CD8-positive, alpha-beta memory T cell (primary cell): ENCODE data around the gene ADIPOQ. TPM values are rescaled to one million over a fixed set of nuclear protein-coding genes. Genes with fewer than 3 reads are reported as not detected.
"Not testable (repeated sequence)": the region's sequence is repeated elsewhere in the genome, so short reads cannot be mapped to it uniquely, and the experiment has no call there.

ENCODE experiments used
- CTCF ChIA-PET: fragments of 350-600 bp; sonication (Branson Sonifier 250); formaldehyde crosslinking; loops from one replicate; lab custom pipeline; 2021; ENCODE audit warnings: antibody characterized with exemption; lab: Charles Lee
- POLR2A ChIA-PET: fragments of 350-600 bp; sonication (Branson Sonifier 250); formaldehyde crosslinking; loops from one replicate; lab custom pipeline; 2021; ENCODE audit warnings: antibody characterized with exemption; lab: Charles Lee
- DNase-seq, 5 donors: peaks; one replicate each; pipeline versions ENCODE4 v3.0.0 to v3.0.0-alpha.2; 2020 to 2022; ENCODE audit warnings: mixed read lengths in 1 of 5
- H3K27ac ChIP-seq: one replicate; pipeline ENCODE4 v1.7.0; 2013; ENCODE audit warnings: low read depth, mild to moderate bottlenecking, low read length, moderate library complexity
- H3K27me3 ChIP-seq: 2 replicates; pipeline ENCODE4 v1.7.0; 2013; ENCODE audit warnings: low read length, mild to moderate bottlenecking; ENCODE audit not compliant: insufficient read depth, poor library complexity, severe bottlenecking
- H3K36me3 ChIP-seq: 2 replicates; pipeline ENCODE4 v1.7.0; 2013; ENCODE audit warnings: mild to moderate bottlenecking, low read length, moderate library complexity; ENCODE audit not compliant: insufficient read depth
- H3K4me1 ChIP-seq: 2 replicates; pipeline ENCODE4 v1.7.0; 2013; ENCODE audit warnings: mild to moderate bottlenecking, low read length, moderate library complexity; ENCODE audit not compliant: insufficient read depth
- H3K4me3 ChIP-seq: 2 replicates; pipeline ENCODE4 v1.7.0; 2013; ENCODE audit warnings: mild to moderate bottlenecking, low read length
- H3K9me3 ChIP-seq: 2 replicates; pipeline ENCODE4 v1.7.0; 2013; ENCODE audit warnings: mild to moderate bottlenecking, low read length
- H3K27ac Mint-ChIP-seq, 8 donors: one replicate each; pipeline ENCODE4 v1.8.0; 2020 to 2021; ENCODE audit warnings: mixed read lengths in 8 of 8, mild to moderate bottlenecking in 6 of 8, inconsistent platforms in 3 of 8, moderate library complexity in 3 of 8
- H3K27me3 Mint-ChIP-seq, 2 donors: one replicate each; pipeline ENCODE4 v1.8.0; 2020 to 2021; ENCODE audit warnings: mixed read lengths in 2 of 2, mild to moderate bottlenecking in 1 of 2, moderate library complexity in 1 of 2
- H3K36me3 Mint-ChIP-seq, 3 donors: one replicate each; pipeline ENCODE4 v1.8.0; 2020 to 2021; ENCODE audit warnings: mixed read lengths in 3 of 3, inconsistent platforms in 1 of 3, mild to moderate bottlenecking in 1 of 3
- H3K4me1 Mint-ChIP-seq, 3 donors: one replicate each; pipeline ENCODE4 v1.8.0; 2020 to 2021; ENCODE audit warnings: mixed read lengths in 3 of 3, inconsistent platforms in 1 of 3, mild to moderate bottlenecking in 1 of 3
- H3K4me3 Mint-ChIP-seq, 7 donors: one replicate each; pipeline ENCODE4 v1.8.0; 2020 to 2021; ENCODE audit warnings: mixed read lengths in 7 of 7, mild to moderate bottlenecking in 6 of 7, moderate library complexity in 4 of 7, inconsistent platforms in 2 of 7
- H3K9me3 Mint-ChIP-seq, 5 donors: one replicate each; pipeline ENCODE4 v1.8.0; 2020 to 2022; ENCODE audit warnings: mixed read lengths in 5 of 5, mild to moderate bottlenecking in 3 of 5, moderate library complexity in 2 of 5, inconsistent platforms in 1 of 5
- polyA plus RNA-seq: library from polyadenylated mRNA; unstranded; fragments of 300-500 nt; fragmentation: Illumina TruSeq; gene quantifications from one replicate; pipeline ENCODE4 v1.2.3, GENCODE V29; 2021
- total RNA-seq, 2 experiments: library from RNA; stranded (reverse); gene quantifications; one replicate each; pipeline ENCODE4 v1.2.3, GENCODE V29; 2021

ADIPOQ gene
- total and polyA plus RNA-seq, 3 experiments from 2014 or later: not detected

GRCh38 chr3:186822388-186822759 is 20.1 kb upstream of the ADIPOQ start:
- H3K9me3 ChIP-seq, H3K4me3 Mint-ChIP-seq, POLR2A ChIA-PET, H3K36me3 ChIP-seq, H3K9me3 Mint-ChIP-seq, H3K27ac ChIP-seq, DNase-seq, H3K27me3 ChIP-seq, H3K4me3 ChIP-seq, H3K27ac Mint-ChIP-seq, H3K36me3 Mint-ChIP-seq: not testable (repeated sequence)
- H3K4me1 ChIP-seq: peaks cover 12% of the 10 kb centered on the region
- CTCF ChIA-PET: interaction anchor here (1.4 to 13.3 kb wide), 9 partner anchors 10 to 252 kb away, joined by 3 to 217 read pairs (median 6); partner anchors contain the start of genes AHSG, DNAJB11 and EIF4A2
- peaks cover 7 to 17% (median 11%) of the 10 kb centered on the region in 3 donors for H3K4me1 Mint-ChIP-seq
- peaks cover 3 to 10% of the 10 kb centered on the region in 2 donors for H3K27me3 Mint-ChIP-seq

DNA sequence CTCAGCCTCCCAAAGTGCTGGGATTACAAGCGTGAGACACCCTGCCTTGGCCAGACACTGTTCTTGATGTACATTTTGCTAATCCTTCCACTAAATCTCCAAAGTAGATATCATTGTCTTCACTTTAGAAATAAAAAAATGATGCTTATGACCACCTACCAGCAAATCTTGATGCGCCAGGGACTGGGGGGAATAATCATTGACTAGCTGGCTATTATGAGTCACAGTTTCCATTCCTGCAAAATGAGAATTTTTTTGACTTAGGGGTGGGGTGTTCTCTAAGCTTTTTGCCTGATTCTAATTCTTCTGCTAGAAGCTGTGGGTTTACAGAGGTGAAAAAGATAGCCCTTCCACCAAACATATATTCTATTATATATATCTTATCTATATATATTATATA is 19.1 kb upstream of the ADIPOQ start:
- Histone ChIP-seq H3K27me3 (peaks cover 12% of the 10 kb centered on the region), H3K4me1 (peaks cover 22% of the 10 kb centered on the region), H3K36me3 (no peaks in the 10 kb centered on the region), H3K27ac (no peak overlapping the region), H3K9me3 (no peaks in the 10 kb centered on the region), H3K4me3 (no peak overlapping the region)
- DNase-seq: no peak
- no peaks in the 10 kb centered on the region for H3K36me3 Mint-ChIP-seq
- CTCF ChIA-PET: interaction anchor here (0.6 to 13.3 kb wide), 2 partner anchors 16 to 209 kb away, joined by 3 to 217 read pairs; partner anchors contain the start of gene AHSG
- H3K4me3 Mint-ChIP-seq: no peak overlapping the region
- H3K27me3 Mint-ChIP-seq: peaks cover 5 to 14% of the 10 kb centered on the region in 2 donors
- peaks cover 10 to 23% (median 11%) of the 10 kb centered on the region in 3 donors for H3K4me1 Mint-ChIP-seq
- no peak overlapping the region for H3K27ac Mint-ChIP-seq
- POLR2A ChIA-PET: no interaction called here
- no peaks in the 10 kb centered on the region for H3K9me3 Mint-ChIP-seq

- Mint-ChIP-seq H3K27ac (no peak overlapping the region), H3K4me1 (peaks cover 11 to 25% (median 11%) of the 10 kb centered on the region in 3 donors), H3K9me3 (no peaks in the 10 kb centered on the region), H3K4me3 (no peak overlapping the region), H3K36me3 (no peaks in the 10 kb centered on the region), H3K27me3 (peaks cover 16 to 23% of the 10 kb centered on the region in 2 donors)
- peaks cover 20% of the 10 kb centered on the region for H3K27me3 ChIP-seq
- H3K4me3 ChIP-seq: no peak overlapping the region
- no peak overlapping the region for H3K27ac ChIP-seq
- DNase-seq: no peak
- no peaks in the 10 kb centered on the region for H3K9me3 ChIP-seq
- H3K4me1 ChIP-seq: peaks cover 23% of the 10 kb centered on the region
- ChIA-PET CTCF (interaction anchor here (1.2 to 13.3 kb wide), 3 partner anchors 107 to 284 kb away, joined by 3 to 217 read pairs (median 6); partner anchors contain the start of gene AHSG), POLR2A (interaction anchor here (1.1 kb wide), 1 partner anchor 107 kb away, joined by 4 read pairs; no protein-coding TSS in a partner anchor)
- H3K36me3 ChIP-seq: no peaks in the 10 kb centered on the region
Measured at GRCh38 chr3:186824430-186825139, 17.9 kb upstream of the ADIPOQ start.

DNA sequence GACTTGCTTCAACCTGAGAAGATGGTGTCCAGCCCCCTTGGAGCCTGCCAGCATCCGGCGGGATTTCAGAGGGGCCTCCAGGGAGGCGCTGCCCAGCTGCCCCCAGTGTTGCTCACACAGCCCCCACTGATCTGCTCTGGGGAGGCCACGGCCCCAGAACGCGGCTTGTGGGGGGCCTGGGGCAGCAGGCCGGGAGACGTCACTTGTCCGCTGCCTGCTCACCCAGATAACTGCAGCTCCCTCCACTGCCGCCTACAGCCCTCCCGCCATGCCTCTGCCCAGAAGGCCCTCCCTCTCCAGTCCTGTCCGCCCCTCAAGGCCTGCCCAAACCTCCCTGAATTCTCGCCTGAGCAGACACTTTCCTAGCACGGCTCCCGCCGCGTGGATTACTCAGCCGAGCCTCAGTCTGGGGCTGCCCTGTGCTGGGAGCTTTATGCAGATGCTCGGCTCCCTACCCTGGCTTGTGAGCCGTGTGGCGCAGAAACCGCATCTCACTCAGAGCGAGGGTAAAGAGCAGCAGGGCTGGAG is 17.2 kb upstream of the ADIPOQ start:
- no peaks in the 10 kb centered on the region for H3K36me3 ChIP-seq
- no peak overlapping the region for H3K4me3 ChIP-seq
- CTCF ChIA-PET: interaction anchor here (1.2 to 13.3 kb wide), 3 partner anchors 106 to 285 kb away, joined by 3 to 217 read pairs (median 6); partner anchors contain the start of gene AHSG
- no peak overlapping the region for H3K27ac ChIP-seq
- peaks cover 23% of the 10 kb centered on the region for H3K4me1 ChIP-seq
- H3K4me1 Mint-ChIP-seq: peaks cover 8 to 25% (median 11%) of the 10 kb centered on the region in 3 donors
- no peaks in the 10 kb centered on the region for H3K36me3 Mint-ChIP-seq
- H3K9me3 Mint-ChIP-seq: no peaks in the 10 kb centered on the region
- no peak for DNase-seq
- POLR2A ChIA-PET: interaction anchor here (1.1 kb wide), 1 partner anchor 106 kb away, joined by 4 read pairs; no protein-coding TSS in a partner anchor
- H3K9me3 ChIP-seq: no peaks in the 10 kb centered on the region
- peak overlapping the region in 6 of 7 donors; percentile 56 to 77 (median 70) for H3K4me3 Mint-ChIP-seq
- H3K27me3 Mint-ChIP-seq: peaks cover 22 to 31% of the 10 kb centered on the region in 2 donors
- H3K27me3 ChIP-seq: peaks cover 27% of the 10 kb centered on the region
- peak overlapping the region in 1 of 8 donors; percentile 21 for H3K27ac Mint-ChIP-seq

DNA sequence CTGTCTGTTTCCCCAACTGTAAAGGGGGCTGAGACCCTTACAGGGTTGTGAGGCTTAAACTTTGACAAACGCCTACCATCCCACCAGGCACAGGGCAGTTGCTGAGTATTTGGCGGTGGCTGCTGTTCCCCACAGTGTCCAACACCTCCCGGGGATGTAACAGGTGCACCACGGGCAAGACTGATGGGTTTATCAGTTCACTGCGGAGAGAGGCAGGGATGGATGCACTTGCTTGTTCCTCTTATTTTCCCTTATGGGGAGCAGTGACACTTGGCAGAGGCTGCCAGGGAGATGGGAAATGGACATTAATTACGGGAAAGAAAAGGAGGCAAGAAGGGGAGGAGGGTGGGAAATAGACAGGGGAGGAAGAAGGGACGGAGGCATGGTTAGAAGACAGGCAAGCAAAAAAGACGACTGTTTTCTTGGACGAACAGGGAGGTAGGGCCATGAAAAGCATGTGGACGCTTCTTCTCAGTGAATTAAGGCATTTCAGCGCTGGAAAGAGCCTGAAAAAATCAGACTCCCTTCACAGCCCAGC is 16.6 kb upstream of the ADIPOQ start:
- ChIA-PET CTCF (interaction anchor here (0.8 to 13.3 kb wide), 2 partner anchors 20 to 211 kb away, joined by 3 to 217 read pairs; partner anchors contain the start of genes AHSG and RFC4), POLR2A (no interaction called here)
- H3K36me3 ChIP-seq: no peaks in the 10 kb centered on the region
- no peaks in the 10 kb centered on the region for H3K9me3 ChIP-seq
- peaks cover 28% of the 10 kb centered on the region for H3K27me3 ChIP-seq
- Mint-ChIP-seq H3K4me3 (peak overlapping the region; percentile 56 to 89 (median 71)), H3K27me3 (peaks cover 27 to 37% of the 10 kb centered on the region in 2 donors), H3K9me3 (no peaks in the 10 kb centered on the region), H3K27ac (peak overlapping the region in 2 of 8 donors; percentile 21 to 91), H3K36me3 (no peaks in the 10 kb centered on the region), H3K4me1 (peaks cover 8 to 25% (median 11%) of the 10 kb centered on the region in 3 donors)
- H3K27ac ChIP-seq: no peak overlapping the region
- peaks cover 23% of the 10 kb centered on the region for H3K4me1 ChIP-seq
- no peak for DNase-seq
- no peak overlapping the region for H3K4me3 ChIP-seq

DNA sequence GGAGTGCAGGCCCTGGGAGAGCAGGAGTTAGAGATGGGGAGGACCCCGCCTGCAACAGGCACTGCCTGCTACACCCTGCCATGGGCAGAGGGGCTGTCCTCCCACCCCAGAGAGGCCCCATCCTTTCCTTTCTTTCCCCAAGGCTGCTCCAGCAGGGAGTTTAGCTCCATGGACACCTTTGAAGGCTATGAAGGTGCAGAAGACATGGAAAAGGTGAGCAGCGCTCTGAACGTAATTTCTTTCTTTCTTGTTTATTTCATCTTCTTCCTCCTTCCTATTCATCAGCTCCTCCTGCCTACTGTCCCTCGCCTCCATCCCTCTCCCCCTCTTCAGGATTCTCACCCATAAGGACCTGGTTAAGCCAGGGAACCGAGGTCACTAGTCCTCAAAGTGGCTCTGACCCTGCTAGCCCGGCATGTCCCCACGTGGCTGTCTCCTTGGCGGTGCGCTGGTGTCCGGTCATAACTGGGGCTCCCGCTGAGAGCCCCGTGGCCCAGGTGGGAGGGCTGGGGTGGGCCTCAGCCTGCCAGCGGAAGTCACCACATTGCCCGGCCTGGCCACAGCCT is 16.0 kb upstream of the ADIPOQ start:
- POLR2A ChIA-PET: interaction anchor here (1.1 to 1.9 kb wide), 3 partner anchors 43 to 313 kb away, joined by 4 to 13 read pairs (median 13); partner anchors contain the start of genes EIF4A2, RPL39L and ST6GAL1
- Mint-ChIP-seq H3K4me1 (peaks cover 8 to 25% (median 11%) of the 10 kb centered on the region in 3 donors), H3K27ac (peak overlapping the region in 2 of 8 donors; percentile 10 to 91), H3K9me3 (no peaks in the 10 kb centered on the region), H3K4me3 (peak overlapping the region; percentile 62 to 89 (median 71)), H3K27me3 (peaks cover 28 to 43% of the 10 kb centered on the region in 2 donors), H3K36me3 (no peaks in the 10 kb centered on the region)
- CTCF ChIA-PET: interaction anchor here (0.8 to 13.3 kb wide), 5 partner anchors 20 to 338 kb away, joined by 3 to 217 read pairs (median 6); partner anchors contain the start of genes AHSG and RFC4
- peaks cover 28% of the 10 kb centered on the region for H3K27me3 ChIP-seq
- H3K4me1 ChIP-seq: peaks cover 23% of the 10 kb centered on the region
- DNase-seq: peak in 1 of 5 donors; percentile 11
- no peak overlapping the region for H3K27ac ChIP-seq
- H3K36me3 ChIP-seq: no peaks in the 10 kb centered on the region
- no peaks in the 10 kb centered on the region for H3K9me3 ChIP-seq
- peak overlapping the region; percentile 68 for H3K4me3 ChIP-seq
